HEK293T (cell line): ENCODE results near the gene PLXND1.

Experiments
- BHLHE40 ChIP-seq: fragments of 450-650 bp; IDR thresholded peaks from 2 replicates; pipeline ENCODE4 v1.6.1; 2016; ENCODE audit warnings: mild to moderate bottlenecking, moderate library complexity, borderline replicate concordance
- ELF4 ChIP-seq: fragments of 450-650 bp; IDR thresholded peaks from 2 replicates; pipeline ENCODE4 v1.6.1; 2017; ENCODE audit warnings: antibody characterized with exemption
- FOXA1 ChIP-seq: fragments of 450-650 bp; IDR thresholded peaks from 2 replicates; pipeline ENCODE4 v1.6.1; 2016; ENCODE audit warnings: mild to moderate bottlenecking
- FOXK2 ChIP-seq: fragments of 450-650 bp; IDR thresholded peaks from 2 replicates; pipeline ENCODE4 v1.6.1; 2016; ENCODE audit warnings: mild to moderate bottlenecking
- HDGF ChIP-seq: fragments of 450-650 bp; IDR thresholded peaks from 2 replicates; pipeline ENCODE4 v1.6.1; 2017; ENCODE audit warnings: antibody characterized with exemption, borderline replicate concordance
- SP1 ChIP-seq: fragments of 450-650 bp; IDR thresholded peaks from 2 replicates; pipeline ENCODE4 v1.6.1; 2017
- ZNF384 ChIP-seq: fragments of 450-650 bp; IDR thresholded peaks from 2 replicates; pipeline ENCODE4 v1.6.1; 2016
- TF ChIP-seq, protein P1 (sequence below): fragments of 450-650 bp; IDR thresholded peaks from 2 replicates; pipeline ENCODE4 v1.6.1; 2016

DNA sequence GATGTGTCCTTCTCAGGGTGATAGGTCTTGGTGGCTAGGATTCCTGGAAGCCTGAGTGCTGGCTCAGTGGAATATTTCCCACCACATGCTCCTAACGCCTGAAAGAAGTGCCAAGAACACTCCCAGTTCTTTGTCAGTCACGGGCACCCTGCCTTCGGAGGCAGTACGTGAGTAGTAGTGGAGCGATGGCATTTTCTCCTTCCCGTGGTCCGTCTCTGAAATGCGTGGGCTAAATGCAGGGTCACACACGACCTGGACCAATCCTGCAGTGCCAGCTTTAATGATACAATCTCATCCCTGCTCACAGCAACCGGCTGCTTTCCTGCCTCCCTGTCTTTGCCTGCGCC lies 49.0 kb downstream of the PLXND1 start:
- TF ChIP-seq HDGF (no peak), BHLHE40 (no peak), ZNF384 (no peak), SP1 (no peak), FOXK2 (no peak), FOXA1 (no peak), ELF4 (no peak)
- TF ChIP-seq, protein P1, sequence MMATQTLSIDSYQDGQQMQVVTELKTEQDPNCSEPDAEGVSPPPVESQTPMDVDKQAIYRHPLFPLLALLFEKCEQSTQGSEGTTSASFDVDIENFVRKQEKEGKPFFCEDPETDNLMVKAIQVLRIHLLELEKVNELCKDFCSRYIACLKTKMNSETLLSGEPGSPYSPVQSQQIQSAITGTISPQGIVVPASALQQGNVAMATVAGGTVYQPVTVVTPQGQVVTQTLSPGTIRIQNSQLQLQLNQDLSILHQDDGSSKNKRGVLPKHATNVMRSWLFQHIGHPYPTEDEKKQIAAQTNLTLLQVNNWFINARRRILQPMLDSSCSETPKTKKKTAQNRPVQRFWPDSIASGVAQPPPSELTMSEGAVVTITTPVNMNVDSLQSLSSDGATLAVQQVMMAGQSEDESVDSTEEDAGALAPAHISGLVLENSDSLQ, result no peak
